Activated B cell treated with CpG ODN at 0.5 μM for 24 hours (primary cell): ENCODE measurements around the gene NDN. TPM values are rescaled to one million over a fixed set of nuclear protein-coding genes. Genes with fewer than 3 reads are reported as not detected.
"Not testable (repeated sequence)": the region's sequence is repeated elsewhere in the genome, so short reads cannot be mapped to it uniquely, and the experiment has no call there.

Experiments
- ATAC-seq: fragments of 200-7000 bp; cut with Tn5 transposase; one replicate; pipeline ENCODE4 v1.10.0; 2021; ENCODE audit warnings: low read depth, mild to moderate bottlenecking, moderate library complexity
- CTCF ChIA-PET: fragments of 350-600 bp; sonication (Branson Sonifier 250); formaldehyde crosslinking; loops from one replicate; lab custom pipeline; 2021; ENCODE audit warnings: antibody characterized with exemption; lab: Charles Lee
- POLR2A ChIA-PET: fragments of 350-600 bp; sonication (Branson Sonifier 250); formaldehyde crosslinking; loops from one replicate; lab custom pipeline; 2021; ENCODE audit warnings: antibody characterized with exemption; lab: Charles Lee
- DNase-seq: peaks from one replicate; pipeline ENCODE4 v3.0.0; 2022
- H3K27ac Mint-ChIP-seq: one replicate; pipeline ENCODE4 v1.8.0; 2020; ENCODE audit warnings: mixed read lengths
- H3K27me3 Mint-ChIP-seq: one replicate; pipeline ENCODE4 v1.8.0; 2021; ENCODE audit warnings: mixed read lengths
- H3K36me3 Mint-ChIP-seq: one replicate; pipeline ENCODE4 v1.8.0; 2021; ENCODE audit warnings: low read depth, mixed read lengths
- H3K4me1 Mint-ChIP-seq: one replicate; pipeline ENCODE4 v1.8.0; 2021; ENCODE audit warnings: mixed read lengths
- H3K4me3 Mint-ChIP-seq: one replicate; pipeline ENCODE4 v1.8.0; 2020; ENCODE audit warnings: mild to moderate bottlenecking, mixed read lengths
- H3K9me3 Mint-ChIP-seq: one replicate; pipeline ENCODE4 v1.8.0; 2020; ENCODE audit warnings: mixed read lengths
- intact Hi-C: fragments of 100-400 bp; cut with micrococcal nuclease; formaldehyde crosslinking; loops from one replicate; pipeline ENCODE4 v1.15.1; 2024
- total RNA-seq: library from RNA; stranded (reverse); gene quantifications from 2 replicates; pipeline ENCODE4 v1.2.3, GENCODE V29; 2022
- TF ChIP-seq, protein P1 (sequence below): fragments of 200-600 bp; IDR thresholded peaks from one replicate; pipeline ENCODE4 v1.8.0; 2022; ENCODE audit warnings: antibody characterized with exemption, mild to moderate bottlenecking

Gene NDN
- 0.17 TPM in 1 of 2 replicates, not detected in the other for total RNA-seq

DNA sequence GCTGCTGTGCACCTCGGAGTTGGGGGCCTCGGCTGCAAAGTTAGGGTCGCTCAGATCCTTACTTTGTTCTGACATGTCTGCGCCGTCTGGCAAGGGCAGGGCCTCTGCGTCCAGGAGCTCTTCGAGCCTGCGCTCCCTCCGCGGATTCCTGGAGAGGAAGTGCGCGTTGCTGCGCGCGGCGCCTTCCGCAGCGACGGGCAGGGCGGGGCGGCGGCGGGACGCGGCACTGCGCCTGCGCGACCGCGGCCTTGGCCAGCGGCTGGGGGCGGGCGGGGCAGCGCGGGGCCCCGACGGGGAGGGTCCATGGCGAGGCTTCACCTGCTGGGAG is at the start of gene NDN:
Gene NDN, minus strand, starts transcription at position 163 of the 328 bp plus-strand sequence. Its CDS starts 88 bp downstream, at position 75.
- Mint-ChIP-seq H3K27me3 (no peaks in the 10 kb centered on the region), H3K4me1 (no peaks in the 10 kb centered on the region), H3K27ac (no peak within 1 kb of the TSS), H3K9me3 (no peaks in the 10 kb centered on the region), H3K4me3 (no peak within 1 kb of the TSS), H3K36me3 (no peaks in the 10 kb centered on the region)
- ATAC-seq (no peak), DNase-seq (no peak)
- POLR2A ChIA-PET = no interaction called here
- CTCF ChIA-PET = no interaction called here
- intact Hi-C loops = no loop called here
- TF ChIP-seq, protein P1, sequence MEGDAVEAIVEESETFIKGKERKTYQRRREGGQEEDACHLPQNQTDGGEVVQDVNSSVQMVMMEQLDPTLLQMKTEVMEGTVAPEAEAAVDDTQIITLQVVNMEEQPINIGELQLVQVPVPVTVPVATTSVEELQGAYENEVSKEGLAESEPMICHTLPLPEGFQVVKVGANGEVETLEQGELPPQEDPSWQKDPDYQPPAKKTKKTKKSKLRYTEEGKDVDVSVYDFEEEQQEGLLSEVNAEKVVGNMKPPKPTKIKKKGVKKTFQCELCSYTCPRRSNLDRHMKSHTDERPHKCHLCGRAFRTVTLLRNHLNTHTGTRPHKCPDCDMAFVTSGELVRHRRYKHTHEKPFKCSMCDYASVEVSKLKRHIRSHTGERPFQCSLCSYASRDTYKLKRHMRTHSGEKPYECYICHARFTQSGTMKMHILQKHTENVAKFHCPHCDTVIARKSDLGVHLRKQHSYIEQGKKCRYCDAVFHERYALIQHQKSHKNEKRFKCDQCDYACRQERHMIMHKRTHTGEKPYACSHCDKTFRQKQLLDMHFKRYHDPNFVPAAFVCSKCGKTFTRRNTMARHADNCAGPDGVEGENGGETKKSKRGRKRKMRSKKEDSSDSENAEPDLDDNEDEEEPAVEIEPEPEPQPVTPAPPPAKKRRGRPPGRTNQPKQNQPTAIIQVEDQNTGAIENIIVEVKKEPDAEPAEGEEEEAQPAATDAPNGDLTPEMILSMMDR = no peak

- intact Hi-C loops = no loop called here
- peaks cover 7% of the 10 kb centered on the region for H3K9me3 Mint-ChIP-seq
- ChIA-PET POLR2A (no interaction called here), CTCF (no interaction called here)
- H3K4me3 Mint-ChIP-seq = no peak overlapping the region
- ATAC-seq = no peak
- no peaks in the 10 kb centered on the region for H3K36me3 Mint-ChIP-seq
- H3K4me1 Mint-ChIP-seq = no peaks in the 10 kb centered on the region
- H3K27ac Mint-ChIP-seq = no peak overlapping the region
- TF ChIP-seq, protein P1 = no peak
- no peak for DNase-seq
- no peaks in the 10 kb centered on the region for H3K27me3 Mint-ChIP-seq
Measured at GRCh38 chr15:23736033-23736673, 49.0 kb upstream of the NDN start.

DNA sequence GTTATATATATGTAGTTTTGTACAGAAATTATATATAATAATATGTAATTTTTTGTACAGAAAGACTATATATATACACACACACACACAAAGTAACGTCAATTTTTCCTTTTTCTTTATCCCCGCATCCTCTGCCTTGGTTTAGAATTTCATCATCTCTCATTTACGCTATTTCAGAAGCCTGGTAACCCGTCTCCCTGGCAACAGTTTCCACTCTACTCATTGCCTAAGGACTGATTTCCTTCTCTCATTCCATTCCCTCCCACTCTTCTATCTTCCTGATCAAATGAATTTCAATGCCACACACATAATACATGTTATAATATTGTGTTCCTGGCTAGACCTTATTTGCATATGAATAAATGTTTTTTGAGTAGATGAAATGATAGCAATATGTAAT is 47.8 kb upstream of the NDN start:
- TF ChIP-seq, protein P1 = no peak
- H3K27me3 Mint-ChIP-seq = no peaks in the 10 kb centered on the region
- POLR2A ChIA-PET = no interaction called here
- no peaks in the 10 kb centered on the region for H3K36me3 Mint-ChIP-seq
- no peaks in the 10 kb centered on the region for H3K4me1 Mint-ChIP-seq
- CTCF ChIA-PET = no interaction called here
- DNase-seq (no peak), ATAC-seq (no peak)
- intact Hi-C loops = no loop called here
- peaks cover 7% of the 10 kb centered on the region for H3K9me3 Mint-ChIP-seq
- H3K27ac Mint-ChIP-seq = no peak overlapping the region
- no peak overlapping the region for H3K4me3 Mint-ChIP-seq

DNA sequence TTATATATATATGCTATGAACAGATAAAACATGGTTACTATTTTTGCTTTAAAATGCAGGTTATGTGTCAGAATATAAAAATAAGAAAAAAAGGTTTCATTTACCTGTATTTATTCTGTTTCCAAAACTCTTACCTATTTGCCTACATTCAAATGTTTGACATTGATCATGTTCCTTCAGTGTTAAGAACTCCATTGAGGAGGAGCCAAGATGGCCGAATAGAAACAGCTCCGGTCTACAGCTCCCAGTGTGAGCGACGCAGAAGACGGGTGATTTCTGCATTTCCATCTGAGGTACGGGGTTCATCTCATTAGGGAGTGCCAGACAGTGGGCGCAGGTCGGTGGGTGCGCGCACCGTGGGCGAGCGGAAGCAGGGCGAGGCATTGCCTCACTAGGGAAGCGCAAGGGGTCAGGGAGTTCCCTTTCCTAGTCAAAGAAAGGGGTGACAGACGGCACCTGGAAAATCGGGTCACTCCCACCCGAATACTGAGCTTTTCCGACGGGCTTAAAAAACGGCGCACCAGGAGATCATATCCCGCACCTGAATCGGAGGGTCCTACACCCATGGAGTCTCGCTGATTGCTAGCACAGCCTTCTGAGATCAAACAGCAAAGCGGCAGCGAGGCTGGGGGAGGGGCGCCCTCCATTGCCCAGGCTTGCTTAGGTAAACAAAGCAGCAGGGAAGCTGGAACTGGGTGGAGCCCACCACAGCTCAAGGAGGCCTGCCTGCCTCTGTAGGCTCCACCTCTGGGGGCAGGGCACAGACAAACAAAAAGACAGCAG is 27.0 kb upstream of the NDN start:
- DNase-seq, H3K9me3 Mint-ChIP-seq, CTCF ChIA-PET, H3K36me3 Mint-ChIP-seq, POLR2A ChIA-PET, H3K4me3 Mint-ChIP-seq, H3K27me3 Mint-ChIP-seq, H3K4me1 Mint-ChIP-seq, intact Hi-C loops, H3K27ac Mint-ChIP-seq, ATAC-seq: not testable (repeated sequence)

DNA sequence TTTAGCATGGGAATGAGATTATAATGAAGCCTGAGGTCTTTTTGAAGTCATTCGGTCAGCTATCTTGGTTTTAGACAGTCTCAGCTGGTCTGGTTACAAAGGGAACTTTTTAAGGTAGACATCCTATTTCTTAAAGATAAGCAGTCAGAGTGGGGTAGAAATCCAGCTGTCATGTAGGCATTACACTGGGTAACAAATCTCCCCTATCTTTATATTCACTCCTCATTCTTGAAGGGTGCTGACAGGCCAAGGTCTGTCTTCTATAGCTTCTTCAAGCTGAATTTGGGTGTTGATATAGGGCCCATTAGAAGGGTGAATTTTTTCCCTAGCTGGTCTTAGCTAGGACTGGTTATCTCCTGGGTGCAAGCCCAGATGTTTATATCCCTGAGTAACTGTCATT is 21.2 kb upstream of the NDN start:
- ATAC-seq (no peak), DNase-seq (no peak)
- H3K4me1 Mint-ChIP-seq = no peaks in the 10 kb centered on the region
- intact Hi-C loops = no loop called here
- ChIA-PET CTCF (no interaction called here), POLR2A (no interaction called here)
- H3K4me3 Mint-ChIP-seq = no peak overlapping the region
- TF ChIP-seq, protein P1 = no peak
- H3K27me3 Mint-ChIP-seq = no peaks in the 10 kb centered on the region
- H3K9me3 Mint-ChIP-seq = peaks cover 2% of the 10 kb centered on the region
- H3K27ac Mint-ChIP-seq = no peak overlapping the region
- no peaks in the 10 kb centered on the region for H3K36me3 Mint-ChIP-seq
